Hepatocyte (in vitro differentiated cells): ENCODE results near the gene C20orf144. TPM values are rescaled to one million over a fixed set of nuclear protein-coding genes. Genes with fewer than 3 reads are reported as not detected.

Experiments used
- DNase-seq: peaks from one replicate; pipeline ENCODE4 v3.0.0-alpha.2; 2016; ENCODE audit warnings: low spot score
- H2AFZ ChIP-seq: fragments of 200-600 bp; sonication (generic); 2 replicates; pipeline ENCODE4 v1.6.0; 2016; ENCODE audit warnings: antibody characterized with exemption, mild to moderate bottlenecking
- H3K27ac ChIP-seq: fragments of 200-600 bp; sonication (generic); 2 replicates; pipeline ENCODE4 v1.5.1; 2016; ENCODE audit warnings: mild to moderate bottlenecking
- H3K27me3 ChIP-seq: fragments of 200-600 bp; sonication (generic); 2 replicates; pipeline ENCODE4 v1.6.1; 2016
- H3K36me3 ChIP-seq: fragments of 200-600 bp; sonication (generic); replicated peaks from 2 replicates; pipeline ENCODE4 v1.5.1; 2016; ENCODE audit warnings: low read depth; ENCODE audit not compliant: insufficient read depth
- H3K4me1 ChIP-seq: fragments of 200-600 bp; sonication (generic); 2 replicates; pipeline ENCODE4 v1.5.1; 2016; ENCODE audit warnings: mild to moderate bottlenecking, moderate library complexity; ENCODE audit not compliant: insufficient read depth
- H3K4me2 ChIP-seq: fragments of 200-600 bp; sonication (generic); 2 replicates; pipeline ENCODE4 v1.6.0; 2016
- H3K4me3 ChIP-seq: fragments of 200-600 bp; sonication (generic); 2 replicates; pipeline ENCODE4 v1.5.1; 2016; ENCODE audit warnings: mild to moderate bottlenecking
- H3K79me2 ChIP-seq: fragments of 200-600 bp; sonication (generic); 2 replicates; pipeline ENCODE4 v1.6.0; 2017; ENCODE audit warnings: mild to moderate bottlenecking
- H3K9me2 ChIP-seq: fragments of 200-600 bp; sonication (generic); replicated peaks from 2 replicates; pipeline ENCODE4 v1.6.0; 2017; ENCODE audit warnings: mild to moderate bottlenecking; ENCODE audit not compliant: insufficient read depth
- H3K9me3 ChIP-seq: fragments of 200-600 bp; sonication (generic); 2 replicates; pipeline ENCODE4 v1.5.1; 2016; ENCODE audit warnings: low read depth, mild to moderate bottlenecking
- H4K20me1 ChIP-seq: fragments of 200-600 bp; sonication (generic); 2 replicates; pipeline ENCODE4 v1.6.0; 2016; ENCODE audit warnings: mild to moderate bottlenecking; ENCODE audit not compliant: insufficient read depth, poor library complexity, severe bottlenecking
- CTCF ChIP-seq: fragments of 200-600 bp; sonication (generic); IDR thresholded peaks from 2 replicates; pipeline ENCODE4 v1.5.1; 2016; ENCODE audit warnings: antibody characterized with exemption, mild to moderate bottlenecking; ENCODE audit not compliant: poor library complexity
- EZH2 ChIP-seq: fragments of 200-600 bp; sonication (generic); IDR thresholded peaks from 2 replicates; pipeline ENCODE4 v1.6.1; 2016; ENCODE audit warnings: antibody characterized with exemption, mild to moderate bottlenecking, borderline replicate concordance
- EZH2phosphoT487 ChIP-seq: fragments of 200-600 bp; sonication (generic); IDR thresholded peaks from one replicate; pipeline ENCODE4 v1.6.1; 2018; ENCODE audit warnings: antibody characterized with exemption, mild to moderate bottlenecking, low read depth, moderate library complexity; ENCODE audit not compliant: unreplicated experiment, severe bottlenecking
- WGBS: methylation state at CpG from one replicate; pipeline ENCODE4 v1.1.6; 2016; ENCODE audit warnings: low lambda C conversion rate; ENCODE audit errors: missing lambda C conversion rate; 5-methylcytosine and 5-hydroxymethylcytosine counted together
- polyA plus RNA-seq: library from polyadenylated mRNA; unstranded; fragments of >200 nt; fragmentation: Nextera tagmentation; extraction: Ambion mirVana; gene quantifications from 2 replicates; pipeline ENCODE4 v1.2.1, GENCODE V29; 2016
- total RNA-seq: library from RNA; depleted of rRNA; stranded (reverse); fragments of >200 nt; gene quantifications from 2 replicates; pipeline ENCODE4 v1.2.3, GENCODE V29; 2014

The C20orf144 gene
- total and polyA plus RNA-seq, 2 experiments from 2014 or later = 0.30 to 0.46 TPM

GRCh38 chr20:33684533-33685327, 22.6 kb downstream of the C20orf144 start:
- DNase-seq = no peak
- H3K4me2 ChIP-seq = peak overlapping the region; percentile 91
- H3K79me2 ChIP-seq = peaks cover 30% of the 10 kb centered on the region
- peak overlapping the region; percentile 14 for H3K27ac ChIP-seq
- no peaks in the 10 kb centered on the region for H3K9me2 ChIP-seq
- no peaks in the 10 kb centered on the region for H3K27me3 ChIP-seq
- no peak overlapping the region for H2AFZ ChIP-seq
- H3K4me1 ChIP-seq = peaks cover 11% of the 10 kb centered on the region
- TF ChIP-seq EZH2phosphoT487 (no peak), EZH2 (no peak), CTCF (no peak)
- no peaks in the 10 kb centered on the region for H3K36me3 ChIP-seq
- no peak overlapping the region for H3K4me3 ChIP-seq
- 49% methylated on average over 10 of the region's 10 CpGs for WGBS
- H4K20me1 ChIP-seq = no peaks in the 10 kb centered on the region
- H3K9me3 ChIP-seq = no peaks in the 10 kb centered on the region

- H3K27ac ChIP-seq = peak overlapping the region; percentile 34
- H3K36me3 ChIP-seq = no peaks in the 10 kb centered on the region
- DNase-seq = peak; percentile 74
- peaks cover 11% of the 10 kb centered on the region for H3K4me1 ChIP-seq
- H3K79me2 ChIP-seq = peaks cover 30% of the 10 kb centered on the region
- 4% methylated on average over 44 of the region's 53 CpGs for WGBS
- H2AFZ ChIP-seq = peak overlapping the region; percentile 25
- no peaks in the 10 kb centered on the region for H3K27me3 ChIP-seq
- H3K4me3 ChIP-seq = peak overlapping the region; percentile 24
- peak overlapping the region; percentile 91 for H3K4me2 ChIP-seq
- no peaks in the 10 kb centered on the region for H4K20me1 ChIP-seq
- no peaks in the 10 kb centered on the region for H3K9me3 ChIP-seq
- no peaks in the 10 kb centered on the region for H3K9me2 ChIP-seq
- TF ChIP-seq CTCF (no peak), EZH2 (no peak), EZH2phosphoT487 (no peak)
Observed at GRCh38 chr20:33685328-33686099, 23.4 kb downstream of the C20orf144 start.

- no peaks in the 10 kb centered on the region for H3K9me2 ChIP-seq
- H3K4me2 ChIP-seq = peak within 1 kb of the TSS; percentile 91
- no peaks in the 10 kb centered on the region for H3K36me3 ChIP-seq
- no peaks in the 10 kb centered on the region for H3K27me3 ChIP-seq
- H4K20me1 ChIP-seq = no peaks in the 10 kb centered on the region
- peak within 1 kb of the TSS; percentile 69 for H2AFZ ChIP-seq
- H3K79me2 ChIP-seq = peaks cover 30% of the 10 kb centered on the region
- TF ChIP-seq CTCF (peak; percentile 36), EZH2 (no peak)
- peaks cover 11% of the 10 kb centered on the region for H3K4me1 ChIP-seq
- H3K27ac ChIP-seq = peak within 1 kb of the TSS; percentile 34
- H3K9me3 ChIP-seq = no peaks in the 10 kb centered on the region
- 4% methylated on average over 69 of the region's 101 CpGs for WGBS
- peak; percentile 99 for DNase-seq
- H3K4me3 ChIP-seq = peak within 1 kb of the TSS; percentile 24
Observed at GRCh38 chr20:33686100-33686983, 24.2 kb downstream of the C20orf144 start, which contains the start of gene E2F1. Gene E2F1, minus strand, starts transcription at chr20:33686385. Its CDS starts 121 bp downstream, at chr20:33686264.
